Tibial nerve (tissue), 4 donors: ENCODE results near the gene ERP44. TPM values are rescaled to one million over a fixed set of nuclear protein-coding genes. Genes with fewer than 3 reads are reported as not detected.

Experiments used
- DNase-seq, 2 donors: peaks; one replicate each; pipeline ENCODE4 v3.0.0-alpha.2; 2019; ENCODE audit warnings: low spot score in 2 of 2
- H3K27ac ChIP-seq, 4 donors: fragments of 200-600 bp; sonication (generic) in 3 of 4; one replicate each; pipeline ENCODE4 v1.5.1; 2017 to 2019; ENCODE audit warnings: mild to moderate bottlenecking in 1 of 4
- H3K27me3 ChIP-seq, 2 donors: fragments of 200-600 bp; sonication (generic) in 1 of 2; one replicate each; pipeline versions ENCODE4 v1.5.1 to v1.6.0; 2017 to 2019
- H3K36me3 ChIP-seq, 3 donors: fragments of 200-600 bp; sonication (generic); one replicate each; pipeline ENCODE4 v1.5.1; 2018 to 2019
- H3K4me1 ChIP-seq, 4 donors: fragments of 200-600 bp; sonication (generic) in 3 of 4; one replicate each; pipeline ENCODE4 v1.5.1; 2017 to 2019
- H3K4me3 ChIP-seq, 4 donors: fragments of 200-600 bp; sonication (generic) in 3 of 4; one replicate each; pipeline ENCODE4 v1.5.1; 2017 to 2019; ENCODE audit warnings: mild to moderate bottlenecking in 1 of 4, moderate library complexity in 1 of 4
- H3K9me3 ChIP-seq, 4 donors: fragments of 200-600 bp; sonication (generic) in 3 of 4; one replicate each; pipeline ENCODE4 v1.5.1; 2017 to 2019
- EP300 ChIP-seq, 2 donors: sonication (generic); formaldehyde crosslinking; IDR thresholded peaks; one replicate each; pipeline ENCODE4 v1.6.1; 2017; ENCODE audit warnings: antibody characterized with exemption in 2 of 2, mild to moderate bottlenecking in 1 of 2
- POLR2A ChIP-seq, 2 donors: fragments of 450-650 bp; IDR thresholded peaks; one replicate each; pipeline ENCODE4 v1.6.1; 2017; ENCODE audit warnings: antibody characterized with exemption in 2 of 2, mild to moderate bottlenecking in 2 of 2, moderate library complexity in 2 of 2
- WGBS, 2 donors: methylation state at CpG; one replicate each; pipeline ENCODE4 v1.1.5; 2018; 5-methylcytosine and 5-hydroxymethylcytosine counted together
- small RNA-seq: library from RNA; depleted of rRNA; stranded (forward); fragments of <200 nt; gene quantifications from one replicate; pipeline ENCODE3, GENCODE V24; 2016
- total RNA-seq, 4 donors: library from RNA; depleted of rRNA; stranded (reverse); fragments of >200 nt; gene quantifications; one replicate each; pipeline ENCODE4 v1.1.0, GENCODE V29; 2016
- TF ChIP-seq, protein P1 (sequence below), 5 experiments: fragments of 200-600 bp in 3 of 5; fragments of 450-650 bp in 2 of 5; sonication (generic) in 3 of 5; IDR thresholded peaks; one replicate each; pipeline ENCODE4 v1.5.1; 2016 to 2019; ENCODE audit warnings: antibody characterized with exemption in 5 of 5, mild to moderate bottlenecking in 3 of 5, moderate library complexity in 2 of 5

ERP44 gene
- total RNA-seq, 4 donors from 2014 or later = 10.9 to 16.0 (median 13.4) TPM

DNA sequence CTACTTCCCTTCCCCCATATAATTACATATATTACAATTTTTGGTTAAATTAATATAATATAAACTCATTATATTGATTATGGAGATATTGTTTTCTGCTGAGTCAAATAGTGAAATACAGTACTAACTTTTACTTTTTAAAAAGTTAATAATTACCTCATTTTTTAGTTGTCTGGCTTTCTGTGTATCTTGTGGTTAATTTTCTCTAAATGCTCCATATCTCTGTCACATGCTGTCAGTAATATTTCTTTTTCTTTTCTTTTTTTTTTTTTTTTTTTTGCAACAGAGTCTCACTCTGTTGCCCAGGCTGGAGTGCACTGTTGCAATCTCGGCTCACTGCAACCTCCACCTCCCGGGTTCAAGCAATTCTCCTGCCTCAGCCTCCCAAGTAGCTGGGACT lies 169.1 kb downstream of the ERP44 start:
- Histone ChIP-seq H3K9me3 (peaks cover 0 to 24% (median 8%) of the 10 kb centered on the region in 4 donors), H3K36me3 (peaks cover 0 to 53% (median 0%) of the 10 kb centered on the region in 3 donors), H3K27me3 (no peaks in the 10 kb centered on the region), H3K4me3 (no peak overlapping the region), H3K4me1 (no peaks in the 10 kb centered on the region), H3K27ac (no peak overlapping the region)
- TF ChIP-seq EP300 (IDR thresholded peaks at IDR 0.05) = no peak
- TF ChIP-seq POLR2A (IDR thresholded peaks at IDR 0.05) = no peak
- TF ChIP-seq, protein P1, sequence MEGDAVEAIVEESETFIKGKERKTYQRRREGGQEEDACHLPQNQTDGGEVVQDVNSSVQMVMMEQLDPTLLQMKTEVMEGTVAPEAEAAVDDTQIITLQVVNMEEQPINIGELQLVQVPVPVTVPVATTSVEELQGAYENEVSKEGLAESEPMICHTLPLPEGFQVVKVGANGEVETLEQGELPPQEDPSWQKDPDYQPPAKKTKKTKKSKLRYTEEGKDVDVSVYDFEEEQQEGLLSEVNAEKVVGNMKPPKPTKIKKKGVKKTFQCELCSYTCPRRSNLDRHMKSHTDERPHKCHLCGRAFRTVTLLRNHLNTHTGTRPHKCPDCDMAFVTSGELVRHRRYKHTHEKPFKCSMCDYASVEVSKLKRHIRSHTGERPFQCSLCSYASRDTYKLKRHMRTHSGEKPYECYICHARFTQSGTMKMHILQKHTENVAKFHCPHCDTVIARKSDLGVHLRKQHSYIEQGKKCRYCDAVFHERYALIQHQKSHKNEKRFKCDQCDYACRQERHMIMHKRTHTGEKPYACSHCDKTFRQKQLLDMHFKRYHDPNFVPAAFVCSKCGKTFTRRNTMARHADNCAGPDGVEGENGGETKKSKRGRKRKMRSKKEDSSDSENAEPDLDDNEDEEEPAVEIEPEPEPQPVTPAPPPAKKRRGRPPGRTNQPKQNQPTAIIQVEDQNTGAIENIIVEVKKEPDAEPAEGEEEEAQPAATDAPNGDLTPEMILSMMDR (IDR thresholded peaks at IDR 0.05) = no peak
- 87 to 94% methylated on average over 2 of the region's 2 CpGs for WGBS, 2 donors
- no peak for DNase-seq

Small RNAs within 50 kb of the gene (small RNA-seq; reads per million reads assigned to genes)
- 0.47 reads per million for gene RN7SL75P

Other genes with a start within 250 kb of the ERP44 start
- 10 to 100 TPM; 24.3 to 43.1 (median 33.7) TPM for gene STX17, start 192.3 kb downstream of the ERP44 start, total RNA-seq
- gene INVS, start 243 bp upstream of the ERP44 start, total RNA-seq = 10 to 100 TPM; 28.0 to 42.6 (median 35.6) TPM